Measurements from ENCODE around the gene PSPN. TPM values are rescaled to one million over a fixed set of nuclear protein-coding genes. Genes with fewer than 3 reads are reported as not detected.
A peak's percentile ranks its signal among the peaks of the same experiment; 100 is the strongest.

The PSPN gene
- polyA plus RNA-seq, 2 donors: 0.47 to 0.79 TPM

DNA sequence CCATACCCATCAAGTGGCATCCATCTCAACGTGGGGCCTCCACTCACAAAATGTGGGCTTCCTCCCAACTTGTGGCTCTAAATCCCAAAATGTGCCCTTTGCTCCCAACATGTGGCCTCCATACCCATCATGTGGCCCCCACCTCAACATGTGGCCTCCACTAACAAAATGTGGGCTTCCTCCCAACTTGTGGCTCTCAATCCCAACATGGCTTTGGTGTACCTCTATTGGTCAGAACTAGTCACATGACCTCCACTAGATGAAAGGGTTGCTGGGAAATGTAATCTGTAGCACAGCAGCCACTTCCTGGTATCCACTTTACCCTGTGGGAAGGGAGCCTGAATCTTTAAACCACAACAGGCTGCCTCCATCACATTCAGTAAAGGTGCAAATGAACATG, 32.3 kb downstream of the PSPN start:
- H3K4me1 ChIP-seq (ENCODE audit: control insufficient read depth in 2 of 2, insufficient read depth in 2 of 2, low read length in 1 of 2): no peaks in the 10 kb centered on the region
- no peaks in the 10 kb centered on the region for H3K27me3 ChIP-seq (ENCODE audit: control insufficient read depth in 1 of 2, insufficient read depth in 2 of 2, low read length in 2 of 2)
- H3K4me3 ChIP-seq (ENCODE audit: low read depth in 1 of 2, low read length in 2 of 2): no peak overlapping the region
- no peak overlapping the region for H3K27ac ChIP-seq (ENCODE audit: low read depth in 2 of 2, low read length in 1 of 2)
- no peaks in the 10 kb centered on the region for H3K36me3 ChIP-seq (ENCODE audit: control insufficient read depth in 2 of 2, insufficient read depth in 2 of 2, low read length in 1 of 2)
- peaks cover 0 to 2% of the 10 kb centered on the region in 2 donors for H3K9me3 ChIP-seq (ENCODE audit: control insufficient read depth in 2 of 2, insufficient read depth in 1 of 2, low read depth in 1 of 2, low read length in 1 of 2)
- 95 to 100% methylated on average over 1 of the region's 1 CpG for whole genome bisulfite sequencing, 2 donors

DNA sequence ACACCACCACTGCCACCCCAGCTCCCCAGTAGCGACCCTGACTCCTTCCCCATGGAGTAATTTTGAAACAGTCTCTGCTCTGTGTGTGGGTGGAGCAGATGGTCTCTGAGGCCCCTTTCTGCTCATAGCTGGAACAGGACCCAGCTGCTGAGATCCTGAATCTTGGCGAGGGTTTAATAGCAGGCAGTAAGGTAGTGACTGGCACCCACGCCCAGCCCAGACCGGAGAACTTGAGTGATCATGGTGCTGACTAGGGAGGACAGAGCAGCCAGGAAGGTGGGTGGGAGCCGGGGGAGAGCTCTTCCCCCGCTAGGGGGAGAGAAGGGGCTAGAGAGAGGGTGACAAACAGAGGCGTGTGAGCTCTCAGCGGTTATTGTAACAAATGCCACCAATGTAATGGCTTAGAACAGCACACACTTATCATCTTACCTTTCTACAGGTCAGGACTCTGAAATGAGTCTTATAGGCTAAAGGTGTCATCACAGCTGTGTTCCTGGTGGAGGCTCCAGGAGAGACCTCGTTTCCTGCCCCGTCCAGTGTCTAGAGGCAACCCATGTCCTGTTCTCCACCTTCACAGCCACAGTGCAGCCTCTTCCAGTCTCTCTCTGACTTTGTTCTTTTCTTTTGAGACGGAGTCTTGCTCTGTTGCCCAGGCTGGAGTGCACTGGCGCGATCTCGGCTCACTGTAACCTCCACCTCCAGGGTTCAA, 35.1 kb downstream of the PSPN start:
- 66 to 70% methylated on average over 14 of the region's 14 CpGs for WGBS, 2 donors
- Histone ChIP-seq H3K27ac (ENCODE audit: low read depth in 2 of 2, low read length in 1 of 2) (no peak overlapping the region), H3K36me3 (ENCODE audit: control insufficient read depth in 2 of 2, insufficient read depth in 2 of 2, low read length in 1 of 2) (no peaks in the 10 kb centered on the region)

DNA sequence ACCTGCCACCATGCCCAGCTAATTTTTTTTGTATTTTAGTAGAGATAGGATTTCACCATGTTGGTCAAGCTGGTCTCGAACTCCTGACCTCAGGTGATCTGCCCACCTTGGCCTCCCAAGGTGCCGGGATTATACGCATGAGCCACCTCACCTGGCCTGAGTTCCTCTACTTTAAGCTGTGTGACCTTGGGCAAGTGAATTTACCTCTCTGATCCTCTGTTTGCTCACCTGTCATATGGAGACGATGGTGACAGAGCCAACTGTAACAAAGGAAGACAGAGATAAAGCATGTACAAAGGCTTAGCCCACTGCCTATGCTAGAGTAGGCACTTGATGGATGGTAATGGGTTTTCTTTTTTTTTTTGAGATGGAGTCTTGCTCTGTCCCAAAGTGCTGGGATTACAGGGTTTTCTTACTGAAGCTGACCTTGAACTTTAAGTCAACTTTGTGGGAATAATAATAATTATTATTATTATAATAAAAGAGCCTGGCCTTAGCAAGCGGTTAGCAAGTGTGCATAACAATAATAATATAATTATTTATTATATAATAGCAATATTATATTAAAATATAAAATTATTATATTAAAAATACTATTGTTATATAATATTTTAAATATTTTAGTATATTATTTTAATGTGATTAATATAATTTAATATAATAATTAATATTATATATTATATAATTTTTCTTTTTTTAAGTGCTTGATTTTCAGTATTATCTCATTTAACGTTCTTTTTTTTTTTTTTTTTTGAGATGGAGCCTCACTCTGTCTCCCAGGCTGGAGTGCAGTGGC, 41.0 kb downstream of the PSPN start:
- H3K4me1 ChIP-seq (ENCODE audit: control insufficient read depth in 2 of 2, insufficient read depth in 2 of 2, low read length in 1 of 2): peaks cover 0 to 6% of the 10 kb centered on the region in 2 donors
- no peaks in the 10 kb centered on the region for H3K36me3 ChIP-seq (ENCODE audit: control insufficient read depth in 2 of 2, insufficient read depth in 2 of 2, low read length in 1 of 2)
- H3K27me3 ChIP-seq (ENCODE audit: control insufficient read depth in 1 of 2, insufficient read depth in 2 of 2, low read length in 2 of 2): no peaks in the 10 kb centered on the region
- H3K9me3 ChIP-seq (ENCODE audit: control insufficient read depth in 2 of 2, insufficient read depth in 1 of 2, low read depth in 1 of 2, low read length in 1 of 2): no peaks in the 10 kb centered on the region
- WGBS, 2 donors: 77 to 86% methylated on average over 6 of the region's 6 CpGs
- H3K27ac ChIP-seq (ENCODE audit: low read depth in 2 of 2, low read length in 1 of 2): no peak overlapping the region
- H3K4me3 ChIP-seq (ENCODE audit: low read depth in 1 of 2, low read length in 2 of 2): no peak overlapping the region

More for the DNA sequence above, 35.1 kb downstream of the PSPN start:
- Histone ChIP-seq H3K4me1 (ENCODE audit: control insufficient read depth in 2 of 2, insufficient read depth in 2 of 2, low read length in 1 of 2) (no peaks in the 10 kb centered on the region), H3K27me3 (ENCODE audit: control insufficient read depth in 1 of 2, insufficient read depth in 2 of 2, low read length in 2 of 2) (no peaks in the 10 kb centered on the region), H3K9me3 (ENCODE audit: control insufficient read depth in 2 of 2, insufficient read depth in 1 of 2, low read depth in 1 of 2, low read length in 1 of 2) (peaks cover 0 to 2% of the 10 kb centered on the region in 2 donors), H3K4me3 (ENCODE audit: low read depth in 1 of 2, low read length in 2 of 2) (no peak overlapping the region)

DNA sequence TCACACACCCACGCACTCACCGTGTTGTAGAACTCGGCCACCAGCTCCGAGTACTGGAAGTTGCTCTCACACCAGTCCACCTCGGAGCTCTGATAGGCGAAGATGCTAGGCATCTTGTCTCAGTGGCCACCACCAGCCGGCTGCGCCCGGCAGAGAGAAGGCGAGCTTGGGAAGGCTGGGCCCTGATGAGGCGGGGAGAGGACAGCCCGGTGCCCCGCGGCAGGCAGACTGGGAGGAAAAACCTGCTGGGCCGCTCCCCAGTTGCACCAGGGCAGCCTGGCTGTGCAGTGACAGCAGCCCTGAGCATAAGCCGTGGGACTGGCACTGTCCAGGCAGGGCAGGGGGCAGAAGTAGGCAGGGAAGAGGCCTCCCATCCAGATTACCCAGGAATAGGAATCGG, 42.3 kb downstream of the PSPN start, which contains the start of gene ACER1:
Gene ACER1 (minus strand): TSS at position 174 of the 400 bp plus-strand sequence. CDS start 61 bp downstream, at position 113.
- peak within 1 kb of the TSS; percentile 17 to 34 for H3K4me3 ChIP-seq (ENCODE audit: low read depth in 1 of 2, low read length in 2 of 2)
- H3K36me3 ChIP-seq (ENCODE audit: control insufficient read depth in 2 of 2, insufficient read depth in 2 of 2, low read length in 1 of 2): no peaks in the 10 kb centered on the region
- peaks cover 0 to 6% of the 10 kb centered on the region in 2 donors for H3K4me1 ChIP-seq (ENCODE audit: control insufficient read depth in 2 of 2, insufficient read depth in 2 of 2, low read length in 1 of 2)
- H3K27ac ChIP-seq (ENCODE audit: low read depth in 2 of 2, low read length in 1 of 2): peak within 1 kb of the TSS; percentile 8 to 86
- no peaks in the 10 kb centered on the region for H3K27me3 ChIP-seq (ENCODE audit: control insufficient read depth in 1 of 2, insufficient read depth in 2 of 2, low read length in 2 of 2)
- no peaks in the 10 kb centered on the region for H3K9me3 ChIP-seq (ENCODE audit: control insufficient read depth in 2 of 2, insufficient read depth in 1 of 2, low read depth in 1 of 2, low read length in 1 of 2)
- 55 to 68% methylated on average over 16 to 17 of the region's 17 CpGs for WGBS, 2 donors

DNA sequence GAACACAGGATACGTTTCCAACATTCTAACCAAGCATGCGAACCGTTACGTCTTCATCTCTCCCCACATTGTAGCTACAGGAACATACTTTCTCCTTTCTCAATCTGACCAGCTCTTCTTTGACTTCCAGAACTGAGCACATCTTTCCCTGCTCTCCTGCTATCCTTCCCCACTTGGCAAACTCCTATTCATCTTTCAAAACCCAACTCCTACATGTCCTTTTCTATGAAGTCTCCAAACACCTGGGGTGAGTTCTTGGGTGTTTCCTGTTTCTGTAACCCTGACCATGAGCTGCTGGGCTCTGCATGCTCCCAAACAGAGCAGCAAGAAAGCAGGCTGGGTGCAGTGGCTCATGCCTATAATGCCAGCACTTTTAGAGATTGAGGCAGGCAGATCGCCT, 48.9 kb downstream of the PSPN start:
- Histone ChIP-seq H3K4me1 (ENCODE audit: control insufficient read depth in 2 of 2, insufficient read depth in 2 of 2, low read length in 1 of 2) (no peaks in the 10 kb centered on the region), H3K9me3 (ENCODE audit: control insufficient read depth in 2 of 2, insufficient read depth in 1 of 2, low read depth in 1 of 2, low read length in 1 of 2) (no peaks in the 10 kb centered on the region), H3K36me3 (ENCODE audit: control insufficient read depth in 2 of 2, insufficient read depth in 2 of 2, low read length in 1 of 2) (no peaks in the 10 kb centered on the region), H3K4me3 (ENCODE audit: low read depth in 1 of 2, low read length in 2 of 2) (no peak overlapping the region), H3K27ac (ENCODE audit: low read depth in 2 of 2, low read length in 1 of 2) (no peak overlapping the region), H3K27me3 (ENCODE audit: control insufficient read depth in 1 of 2, insufficient read depth in 2 of 2, low read length in 2 of 2) (no peaks in the 10 kb centered on the region)
- WGBS, 2 donors: 77 to 86% methylated on average over 5 of the region's 5 CpGs

DNA sequence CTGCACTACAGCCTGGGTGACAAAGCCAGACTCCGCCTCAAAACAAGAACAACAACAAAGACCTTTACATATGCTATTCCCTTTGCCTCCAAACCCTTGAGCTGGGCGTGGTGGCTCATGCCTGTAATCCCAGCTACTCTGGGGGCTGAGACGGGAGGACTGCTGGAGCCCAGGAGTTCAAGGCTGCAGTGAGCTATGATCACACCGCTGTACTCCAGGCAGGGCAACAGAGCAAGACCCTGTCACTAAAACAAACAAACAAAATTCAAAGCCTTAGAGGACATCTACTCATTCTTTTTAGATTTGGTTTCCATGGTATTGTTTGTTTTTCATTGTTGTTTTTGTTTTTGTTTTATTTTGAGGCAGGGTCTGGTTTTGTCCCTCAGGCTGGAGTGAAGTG, 50.1 kb downstream of the PSPN start:
- Histone ChIP-seq H3K27ac (ENCODE audit: low read depth in 2 of 2, low read length in 1 of 2) (no peak overlapping the region), H3K27me3 (ENCODE audit: control insufficient read depth in 1 of 2, insufficient read depth in 2 of 2, low read length in 2 of 2) (no peaks in the 10 kb centered on the region), H3K4me1 (ENCODE audit: control insufficient read depth in 2 of 2, insufficient read depth in 2 of 2, low read length in 1 of 2) (no peaks in the 10 kb centered on the region), H3K9me3 (ENCODE audit: control insufficient read depth in 2 of 2, insufficient read depth in 1 of 2, low read depth in 1 of 2, low read length in 1 of 2) (no peaks in the 10 kb centered on the region), H3K36me3 (ENCODE audit: control insufficient read depth in 2 of 2, insufficient read depth in 2 of 2, low read length in 1 of 2) (no peaks in the 10 kb centered on the region), H3K4me3 (ENCODE audit: low read depth in 1 of 2, low read length in 2 of 2) (no peak overlapping the region)
- WGBS, 2 donors: 68 to 72% methylated on average over 4 of the region's 4 CpGs

Other genes with a start within 250 kb of the PSPN start
- under 1 TPM in 1 of 2 donors, not detected in 1; 0.12 TPM for gene ACSBG2, start 240.3 kb downstream of the PSPN start, polyA plus RNA-seq
- gene MLLT1, start 96.0 kb downstream of the PSPN start, polyA plus RNA-seq: 10 to 100 TPM; 15.5 to 16.3 TPM
- 1 to 10 TPM; 6.2 to 7.4 TPM for gene ACER1, start 42.3 kb downstream of the PSPN start, polyA plus RNA-seq
- gene CLPP, start 14.4 kb downstream of the PSPN start, polyA plus RNA-seq: 10 to 100 TPM; 38.0 to 65.5 TPM
- 10 to 100 TPM; 40.6 to 57.1 TPM for gene ALKBH7, start 3.1 kb downstream of the PSPN start, polyA plus RNA-seq
- gene GTF2F1, start 17.2 kb upstream of the PSPN start, polyA plus RNA-seq: 10 to 100 TPM; 35.7 to 46.6 TPM
- gene KHSRP, start 48.9 kb upstream of the PSPN start, polyA plus RNA-seq: 10 to 100 TPM; 91.9 to 96.2 TPM
- 1 to 10 TPM in 1 of 2 donors, under 1 TPM in 1; 0.36 to 1.4 TPM for gene SLC25A41, start 57.8 kb upstream of the PSPN start, polyA plus RNA-seq
- 10 to 100 TPM; 43.5 to 66.0 TPM for gene SLC25A23, start 83.9 kb upstream of the PSPN start, polyA plus RNA-seq
- gene CRB3, start 88.3 kb upstream of the PSPN start, polyA plus RNA-seq: 10 to 100 TPM; 50.8 to 87.6 TPM
- 1 to 10 TPM; 1.8 to 3.9 TPM for gene DENND1C, start 105.9 kb upstream of the PSPN start, polyA plus RNA-seq
- gene TUBB4A, start 126.4 kb upstream of the PSPN start, polyA plus RNA-seq: under 1 TPM; 0.06 to 0.16 TPM
- gene TNFSF9, start 155.1 kb upstream of the PSPN start, polyA plus RNA-seq: 1 to 10 TPM; 4.8 to 8.2 TPM
- under 1 TPM; 0.20 to 0.26 TPM for gene CD70, start 215.2 kb upstream of the PSPN start, polyA plus RNA-seq